SU-DHL-6 (cell line): ENCODE results near the gene S100A14.

Source experiments
- H2AFZ ChIP-seq: fragments of 200-600 bp; sonication (generic); 2 replicates; pipeline ENCODE4 v1.6.1; 2014; ENCODE audit warnings: low read depth, mild to moderate bottlenecking, moderate library complexity, mixed read lengths, antibody characterized with exemption, low read length; ENCODE audit not compliant: severe bottlenecking
- H3F3A ChIP-seq: fragments of 200-600 bp; shearing (Covaris generic); 2 replicates; pipeline ENCODE4 v1.6.0; 2016; ENCODE audit warnings: antibody characterized with exemption, mild to moderate bottlenecking; ENCODE audit not compliant: insufficient read depth
- H3K27ac ChIP-seq: fragments of 200-600 bp; sonication (generic); 2 replicates; pipeline ENCODE4 v1.5.1; 2016; ENCODE audit warnings: low read depth, mild to moderate bottlenecking, low read length, moderate library complexity, mixed read lengths
- H3K27me3 ChIP-seq: fragments of 200-600 bp; sonication (generic), shearing (Covaris generic); 2 replicates; pipeline ENCODE4 v1.6.0; 2014; ENCODE audit warnings: mild to moderate bottlenecking, low read length
- H3K36me3 ChIP-seq: fragments of 200-600 bp; sonication (generic); 2 replicates; pipeline ENCODE4 v1.6.1; 2014; ENCODE audit warnings: mild to moderate bottlenecking, low read length, mixed read lengths
- H3K4me2 ChIP-seq: fragments of 300-600, 200-600 bp; shearing (Covaris generic), sonication (generic); 2 replicates; pipeline ENCODE4 v1.6.0; 2014; ENCODE audit warnings: low read length, low read depth, mild to moderate bottlenecking; ENCODE audit not compliant: poor library complexity, severe bottlenecking
- H3K4me3 ChIP-seq: fragments of 200-600 bp; sonication (generic); 2 replicates; pipeline ENCODE4 v1.5.1; 2014; ENCODE audit warnings: antibody characterized with exemption, low read length, mild to moderate bottlenecking, mixed read lengths; ENCODE audit not compliant: insufficient read depth, poor library complexity, severe bottlenecking
- H3K79me2 ChIP-seq: fragments of 200-600 bp; sonication (generic); 2 replicates; pipeline ENCODE4 v1.6.1; 2014; ENCODE audit warnings: mild to moderate bottlenecking, low read length, moderate library complexity; ENCODE audit not compliant: insufficient read depth
- H3K9ac ChIP-seq: fragments of 200-600 bp; sonication (generic); 2 replicates; pipeline ENCODE4 v1.7.0; 2014; ENCODE audit warnings: mild to moderate bottlenecking, low read length
- H3K9me2 ChIP-seq: fragments of 200-600 bp; sonication (generic); replicated peaks from 2 replicates; pipeline ENCODE4 v1.6.1; 2014; ENCODE audit warnings: low read length; ENCODE audit not compliant: insufficient read depth
- H3K9me3 ChIP-seq: fragments of 200-600 bp; sonication (generic); 2 replicates; pipeline ENCODE4 v1.6.1; 2014; ENCODE audit warnings: low read length, mixed read lengths; ENCODE audit not compliant: insufficient read depth
- H4K20me1 ChIP-seq: fragments of 200-600 bp; sonication (generic); 2 replicates; pipeline ENCODE4 v1.6.1; 2014; ENCODE audit warnings: low read depth, mild to moderate bottlenecking, antibody characterized with exemption, low read length, moderate library complexity, mixed read lengths
- CTCF ChIP-seq: fragments of 200-600 bp; sonication (generic); IDR thresholded peaks from one replicate; pipeline ENCODE4 v1.5.1; 2017; ENCODE audit warnings: antibody characterized with exemption, mild to moderate bottlenecking, low read length, moderate library complexity; ENCODE audit not compliant: insufficient read depth, poor library complexity, severe bottlenecking
- EZH2phosphoT487 ChIP-seq: fragments of 200-600 bp; sonication (generic), shearing (Covaris generic); conservative IDR thresholded peaks from 2 replicates; pipeline ENCODE4 v1.6.1; 2018; ENCODE audit warnings: mild to moderate bottlenecking, antibody characterized with exemption, low read length, moderate library complexity, mixed read lengths

The S100A14 gene

GRCh38 chr1:153628638-153629342, 12.7 kb upstream of the S100A14 start:
- no peak overlapping the region for H3K4me2 ChIP-seq

GRCh38 chr1:153627715-153628626, 11.8 kb upstream of the S100A14 start, which contains the start of gene S100A1:
S100A1 (plus strand) TSS chr1:153628434; CDS start chr1:153630522, 2,088 bp downstream.
- Histone ChIP-seq H3K79me2 (no peaks in the 10 kb centered on the region), H3K9me2 (no peaks in the 10 kb centered on the region), H3K4me2 (no peak within 1 kb of the TSS), H3K9ac (no peak within 1 kb of the TSS), H3K36me3 (no peaks in the 10 kb centered on the region), H3K27me3 (no peaks in the 10 kb centered on the region), H4K20me1 (no peaks in the 10 kb centered on the region), H3K4me3 (no peak within 1 kb of the TSS), H2AFZ (no peak within 1 kb of the TSS), H3F3A (no peaks in the 10 kb centered on the region), H3K27ac (no peak within 1 kb of the TSS), H3K9me3 (no peaks in the 10 kb centered on the region)
- TF ChIP-seq CTCF (no peak), EZH2phosphoT487 (no peak)

More at GRCh38 chr1:153628638-153629342, 12.7 kb upstream of the S100A14 start:
- Histone ChIP-seq H3F3A (no peaks in the 10 kb centered on the region), H3K9me2 (no peaks in the 10 kb centered on the region), H4K20me1 (no peaks in the 10 kb centered on the region), H3K9ac (no peak overlapping the region), H3K9me3 (no peaks in the 10 kb centered on the region), H2AFZ (no peak overlapping the region), H3K27me3 (no peaks in the 10 kb centered on the region), H3K79me2 (no peaks in the 10 kb centered on the region), H3K36me3 (no peaks in the 10 kb centered on the region), H3K27ac (no peak overlapping the region), H3K4me3 (no peak overlapping the region)
- TF ChIP-seq EZH2phosphoT487: no peak
- TF ChIP-seq CTCF: no peak

GRCh38 chr1:153626904-153627714, 11.0 kb upstream of the S100A14 start, which contains the start of gene S100A13:
S100A13 (minus strand) TSS chr1:153627505; CDS start chr1:153626472, 1,033 bp downstream.
- Histone ChIP-seq H3K27ac (no peak within 1 kb of the TSS), H3K36me3 (no peaks in the 10 kb centered on the region), H3K9me3 (no peaks in the 10 kb centered on the region), H3K4me2 (no peak within 1 kb of the TSS), H3K9me2 (no peaks in the 10 kb centered on the region), H4K20me1 (no peaks in the 10 kb centered on the region), H2AFZ (no peak within 1 kb of the TSS), H3K79me2 (no peaks in the 10 kb centered on the region), H3K27me3 (no peaks in the 10 kb centered on the region), H3F3A (no peaks in the 10 kb centered on the region), H3K9ac (no peak within 1 kb of the TSS), H3K4me3 (no peak within 1 kb of the TSS)
- TF ChIP-seq CTCF (peak; percentile 31), EZH2phosphoT487 (no peak)
